Glomerular visceral epithelial cell (primary cell): ENCODE results near the gene IL17RB.

ENCODE experiments used
- DNase-seq: peaks from one replicate; pipeline ENCODE4 v3.0.0-alpha.2; 2016; ENCODE audit errors: extremely low spot score

IL17RB gene

GRCh38 chr3:53846134-53846850 lies at the start of gene IL17RB, which contains the start of gene CHDH:
IL17RB (plus strand) TSS chr3:53846568; CDS start chr3:53846589, 21 bp downstream.
CHDH (minus strand) TSS chr3:53846419; CDS start chr3:53824008, 22,411 bp downstream.
- peak; percentile 42 for DNase-seq

- DNase-seq = no peak
Measured at GRCh38 chr3:53798144-53798543, 48.2 kb upstream of the IL17RB start.

- no peak for DNase-seq
Measured at GRCh38 chr3:53799338-53799865, 47.0 kb upstream of the IL17RB start.

GRCh38 chr3:53800041-53800906 lies 46.1 kb upstream of the IL17RB start:
- no peak for DNase-seq

GRCh38 chr3:53801319-53801718 lies 45.0 kb upstream of the IL17RB start:
- DNase-seq = no peak

GRCh38 chr3:53802256-53802880 lies 44.0 kb upstream of the IL17RB start:
- no peak for DNase-seq

GRCh38 chr3:53803124-53803815 lies 43.1 kb upstream of the IL17RB start:
- no peak for DNase-seq

- no peak for DNase-seq
Measured at GRCh38 chr3:53803816-53804695, 42.3 kb upstream of the IL17RB start.

GRCh38 chr3:53804697-53805462 lies 41.5 kb upstream of the IL17RB start:
- DNase-seq = peak; percentile 67

GRCh38 chr3:53805463-53806159 lies 40.8 kb upstream of the IL17RB start:
- DNase-seq = no peak

- DNase-seq = peak; percentile 92
Measured at GRCh38 chr3:53806182-53807116, 39.9 kb upstream of the IL17RB start.

GRCh38 chr3:53807117-53807810 lies 39.1 kb upstream of the IL17RB start:
- no peak for DNase-seq

- DNase-seq = no peak
Measured at GRCh38 chr3:53808496-53808895, 37.9 kb upstream of the IL17RB start.

- no peak for DNase-seq
Measured at GRCh38 chr3:53809267-53809666, 37.1 kb upstream of the IL17RB start.

GRCh38 chr3:53809764-53810400 lies 36.5 kb upstream of the IL17RB start:
- DNase-seq = no peak

GRCh38 chr3:53811143-53811927 lies 35.0 kb upstream of the IL17RB start:
- no peak for DNase-seq
